ENCODE data around the gene STX8.

DNA sequence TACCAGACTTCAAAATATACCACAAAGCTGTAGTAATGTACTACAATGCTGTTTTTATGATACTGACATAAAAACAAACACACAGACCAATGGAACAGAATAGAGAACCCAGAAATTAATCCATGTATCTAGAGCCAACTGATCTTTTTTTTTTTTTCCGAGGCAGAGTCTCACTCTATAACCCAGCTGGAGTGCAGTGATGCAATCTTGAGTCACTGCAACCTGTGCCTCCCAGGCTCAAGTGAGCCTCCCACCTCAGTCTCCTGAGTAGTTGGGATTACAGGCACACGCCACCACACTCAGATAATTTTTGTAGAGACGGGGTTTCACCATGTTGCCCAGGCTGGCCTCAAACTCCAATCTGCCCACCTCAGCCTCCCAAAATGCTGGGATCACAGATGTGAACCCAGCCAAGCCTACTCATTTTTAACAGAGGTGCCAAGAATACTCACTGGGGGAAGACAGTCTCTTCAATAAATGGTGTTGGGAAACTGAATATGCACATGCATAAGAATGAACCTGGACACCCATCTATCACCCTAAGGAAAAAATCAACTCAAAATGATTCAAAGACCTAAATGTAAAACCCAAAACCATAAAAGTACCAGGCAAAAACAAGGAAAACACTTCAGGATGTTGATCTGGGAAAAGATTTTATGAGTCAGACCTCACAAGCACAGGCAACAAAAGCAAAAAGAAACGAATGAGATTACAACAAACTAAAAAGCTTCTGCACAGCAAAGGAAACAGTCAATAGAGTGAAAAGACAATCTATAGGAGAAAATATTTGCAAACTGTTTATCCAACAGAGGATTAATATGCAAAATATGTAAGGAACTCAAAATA lies 63.1 kb downstream of the STX8 start:
- no peak for TF ChIP-seq POLR2AphosphoS5 (IDR thresholded peaks at IDR 0.05)
- TF ChIP-seq, protein P1, sequence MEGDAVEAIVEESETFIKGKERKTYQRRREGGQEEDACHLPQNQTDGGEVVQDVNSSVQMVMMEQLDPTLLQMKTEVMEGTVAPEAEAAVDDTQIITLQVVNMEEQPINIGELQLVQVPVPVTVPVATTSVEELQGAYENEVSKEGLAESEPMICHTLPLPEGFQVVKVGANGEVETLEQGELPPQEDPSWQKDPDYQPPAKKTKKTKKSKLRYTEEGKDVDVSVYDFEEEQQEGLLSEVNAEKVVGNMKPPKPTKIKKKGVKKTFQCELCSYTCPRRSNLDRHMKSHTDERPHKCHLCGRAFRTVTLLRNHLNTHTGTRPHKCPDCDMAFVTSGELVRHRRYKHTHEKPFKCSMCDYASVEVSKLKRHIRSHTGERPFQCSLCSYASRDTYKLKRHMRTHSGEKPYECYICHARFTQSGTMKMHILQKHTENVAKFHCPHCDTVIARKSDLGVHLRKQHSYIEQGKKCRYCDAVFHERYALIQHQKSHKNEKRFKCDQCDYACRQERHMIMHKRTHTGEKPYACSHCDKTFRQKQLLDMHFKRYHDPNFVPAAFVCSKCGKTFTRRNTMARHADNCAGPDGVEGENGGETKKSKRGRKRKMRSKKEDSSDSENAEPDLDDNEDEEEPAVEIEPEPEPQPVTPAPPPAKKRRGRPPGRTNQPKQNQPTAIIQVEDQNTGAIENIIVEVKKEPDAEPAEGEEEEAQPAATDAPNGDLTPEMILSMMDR (IDR thresholded peaks at IDR 0.05), result no peak

All from prostate gland (tissue), 2 donors.